RWPE2 (cell line): Measurements from ENCODE around the gene PTPRN2.

Experiments used
- ATAC-seq: fragments of 200-7000 bp; cut with Tn5 transposase; 3 replicates; pipeline ENCODE4 v1.9.1; 2021; ENCODE audit warnings: low read depth
- DNase-seq: peaks from one replicate; pipeline ENCODE4 v3.0.0-alpha.2; 2020; ENCODE audit warnings: low spot score
- H3K27ac ChIP-seq: fragments of 450-650 bp; 2 replicates; pipeline ENCODE4 v1.5.1; 2017; ENCODE audit warnings: mild to moderate bottlenecking; ENCODE audit not compliant: poor library complexity, severe bottlenecking
- H3K27me3 ChIP-seq: fragments of 250-450 bp; sonication (Bioruptor Pico); 2 replicates; pipeline ENCODE4 v1.5.1; 2021; ENCODE audit warnings: mild to moderate bottlenecking, moderate library complexity; ENCODE audit not compliant: insufficient read depth, poor library complexity, severe bottlenecking
- H3K36me3 ChIP-seq: fragments of 250-450 bp; sonication (Bioruptor Pico); 2 replicates; pipeline ENCODE4 v1.5.1; 2020; ENCODE audit warnings: low read depth, mild to moderate bottlenecking, moderate library complexity
- H3K4me1 ChIP-seq: fragments of 250-450 bp; sonication (Bioruptor Pico); 2 replicates; pipeline ENCODE4 v1.5.1; 2021; ENCODE audit warnings: mild to moderate bottlenecking, moderate library complexity; ENCODE audit not compliant: insufficient read depth, poor library complexity, severe bottlenecking
- H3K4me3 ChIP-seq: fragments of 250-450 bp; sonication (Bioruptor Pico); 2 replicates; pipeline ENCODE4 v1.5.1; 2021; ENCODE audit warnings: mild to moderate bottlenecking, moderate library complexity; ENCODE audit not compliant: severe bottlenecking
- H3K9me3 ChIP-seq: fragments of 250-450 bp; sonication (Bioruptor Pico); 2 replicates; pipeline ENCODE4 v1.5.1; 2021; ENCODE audit warnings: mild to moderate bottlenecking, moderate library complexity; ENCODE audit not compliant: severe bottlenecking
- TF ChIP-seq, protein P1 (sequence below): fragments of 450-650 bp; IDR thresholded peaks from one replicate; pipeline ENCODE4 v1.5.1; 2017; ENCODE audit warnings: mild to moderate bottlenecking, moderate library complexity; ENCODE audit not compliant: poor library complexity, severe bottlenecking

The PTPRN2 gene

GRCh38 chr7:158015403-158016179 is 572.0 kb downstream of the PTPRN2 start:
- ATAC-seq (no peak), DNase-seq (no peak)
- Histone ChIP-seq H3K4me3 (no peak overlapping the region), H3K36me3 (no peaks in the 10 kb centered on the region), H3K9me3 (peaks cover 3% of the 10 kb centered on the region), H3K4me1 (no peaks in the 10 kb centered on the region), H3K27me3 (no peaks in the 10 kb centered on the region), H3K27ac (no peak overlapping the region)
- TF ChIP-seq, protein P1, sequence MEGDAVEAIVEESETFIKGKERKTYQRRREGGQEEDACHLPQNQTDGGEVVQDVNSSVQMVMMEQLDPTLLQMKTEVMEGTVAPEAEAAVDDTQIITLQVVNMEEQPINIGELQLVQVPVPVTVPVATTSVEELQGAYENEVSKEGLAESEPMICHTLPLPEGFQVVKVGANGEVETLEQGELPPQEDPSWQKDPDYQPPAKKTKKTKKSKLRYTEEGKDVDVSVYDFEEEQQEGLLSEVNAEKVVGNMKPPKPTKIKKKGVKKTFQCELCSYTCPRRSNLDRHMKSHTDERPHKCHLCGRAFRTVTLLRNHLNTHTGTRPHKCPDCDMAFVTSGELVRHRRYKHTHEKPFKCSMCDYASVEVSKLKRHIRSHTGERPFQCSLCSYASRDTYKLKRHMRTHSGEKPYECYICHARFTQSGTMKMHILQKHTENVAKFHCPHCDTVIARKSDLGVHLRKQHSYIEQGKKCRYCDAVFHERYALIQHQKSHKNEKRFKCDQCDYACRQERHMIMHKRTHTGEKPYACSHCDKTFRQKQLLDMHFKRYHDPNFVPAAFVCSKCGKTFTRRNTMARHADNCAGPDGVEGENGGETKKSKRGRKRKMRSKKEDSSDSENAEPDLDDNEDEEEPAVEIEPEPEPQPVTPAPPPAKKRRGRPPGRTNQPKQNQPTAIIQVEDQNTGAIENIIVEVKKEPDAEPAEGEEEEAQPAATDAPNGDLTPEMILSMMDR: no peak

GRCh38 chr7:158014976-158015375 is 572.6 kb downstream of the PTPRN2 start:
- Histone ChIP-seq H3K27me3 (no peaks in the 10 kb centered on the region), H3K27ac (no peak overlapping the region), H3K36me3 (no peaks in the 10 kb centered on the region), H3K9me3 (peaks cover 3% of the 10 kb centered on the region), H3K4me1 (no peaks in the 10 kb centered on the region), H3K4me3 (no peak overlapping the region)
- ATAC-seq (no peak), DNase-seq (no peak)
- TF ChIP-seq, protein P1: no peak

DNA sequence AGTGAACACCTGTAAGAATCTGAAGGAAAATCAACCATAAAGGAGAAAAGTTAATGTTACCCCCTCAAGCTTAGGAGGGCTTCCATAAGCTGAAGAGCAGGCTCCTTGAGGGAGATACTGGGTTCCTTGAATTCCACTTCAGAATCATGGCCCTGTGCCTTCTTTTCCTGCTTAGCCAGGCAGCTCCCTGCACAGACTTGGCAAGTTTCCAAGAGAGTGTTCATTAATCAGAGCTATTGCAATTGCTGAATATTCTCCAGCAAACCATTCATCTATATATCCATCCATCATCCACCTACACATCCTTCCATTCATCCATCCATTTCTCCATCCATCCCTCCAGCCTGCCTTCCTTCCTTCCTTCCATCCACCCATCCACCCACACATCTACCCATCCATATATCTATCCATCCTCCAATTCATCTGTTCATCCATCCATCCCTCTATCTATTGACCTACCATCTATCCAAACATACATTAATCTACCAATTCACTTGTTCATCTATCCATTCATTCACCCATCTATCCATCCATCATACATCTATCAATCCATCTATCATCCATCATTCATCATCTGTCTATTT is 574.4 kb downstream of the PTPRN2 start:
- DNase-seq: no peak
- Histone ChIP-seq H3K27ac (no peak overlapping the region), H3K9me3 (peaks cover 3% of the 10 kb centered on the region), H3K36me3 (no peaks in the 10 kb centered on the region), H3K27me3 (no peaks in the 10 kb centered on the region), H3K4me1 (no peaks in the 10 kb centered on the region), H3K4me3 (no peak overlapping the region)
- TF ChIP-seq, protein P1: no peak
- ATAC-seq: no peak

- Histone ChIP-seq H3K4me3 (no peak overlapping the region), H3K27me3 (no peaks in the 10 kb centered on the region), H3K36me3 (no peaks in the 10 kb centered on the region), H3K9me3 (no peaks in the 10 kb centered on the region), H3K4me1 (no peaks in the 10 kb centered on the region), H3K27ac (no peak overlapping the region)
- no peak for ATAC-seq
- peak; percentile 10 for DNase-seq
- TF ChIP-seq, protein P1: no peak
Observed at GRCh38 chr7:158011941-158012340, 575.7 kb downstream of the PTPRN2 start.
